ENCODE data around the gene HEXD. TPM values are rescaled to one million over a fixed set of nuclear protein-coding genes. Genes with fewer than 3 reads are reported as not detected.

The HEXD gene
- total RNA-seq, 4 donors from 2014 or later = 29.1 to 66.4 (median 47.3) TPM

DNA sequence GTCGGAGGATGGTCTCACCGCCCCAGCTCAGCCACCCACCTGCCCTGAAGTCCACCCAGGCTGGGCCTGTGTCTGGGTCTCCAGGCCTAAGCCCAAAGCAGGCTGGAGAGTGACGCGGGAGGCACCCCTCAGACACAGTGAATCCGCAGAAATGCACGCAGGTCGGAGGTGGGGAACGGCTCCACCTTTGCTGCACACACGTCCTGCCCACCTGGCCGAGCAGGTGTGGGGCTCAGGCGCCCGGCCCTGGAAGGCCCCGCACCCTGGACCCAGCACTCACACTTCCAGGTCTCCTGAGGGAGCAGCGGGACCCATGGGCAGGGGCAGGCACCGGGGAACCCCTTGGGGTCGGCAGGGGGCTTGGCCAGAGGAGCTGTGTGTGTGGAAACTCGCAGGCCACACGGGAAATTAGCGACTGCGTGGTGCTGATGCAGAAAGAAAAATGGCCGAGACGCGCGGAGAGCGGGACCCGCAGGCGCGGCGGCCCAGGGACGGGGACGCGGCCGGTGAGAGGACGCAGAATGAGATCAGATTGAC lies 21.8 kb downstream of the HEXD start:
- no peak for ATAC-seq (ENCODE audit: low FRiP score)
- no peak for DNase-seq (ENCODE audit: low spot score)
- TF ChIP-seq, protein P1, sequence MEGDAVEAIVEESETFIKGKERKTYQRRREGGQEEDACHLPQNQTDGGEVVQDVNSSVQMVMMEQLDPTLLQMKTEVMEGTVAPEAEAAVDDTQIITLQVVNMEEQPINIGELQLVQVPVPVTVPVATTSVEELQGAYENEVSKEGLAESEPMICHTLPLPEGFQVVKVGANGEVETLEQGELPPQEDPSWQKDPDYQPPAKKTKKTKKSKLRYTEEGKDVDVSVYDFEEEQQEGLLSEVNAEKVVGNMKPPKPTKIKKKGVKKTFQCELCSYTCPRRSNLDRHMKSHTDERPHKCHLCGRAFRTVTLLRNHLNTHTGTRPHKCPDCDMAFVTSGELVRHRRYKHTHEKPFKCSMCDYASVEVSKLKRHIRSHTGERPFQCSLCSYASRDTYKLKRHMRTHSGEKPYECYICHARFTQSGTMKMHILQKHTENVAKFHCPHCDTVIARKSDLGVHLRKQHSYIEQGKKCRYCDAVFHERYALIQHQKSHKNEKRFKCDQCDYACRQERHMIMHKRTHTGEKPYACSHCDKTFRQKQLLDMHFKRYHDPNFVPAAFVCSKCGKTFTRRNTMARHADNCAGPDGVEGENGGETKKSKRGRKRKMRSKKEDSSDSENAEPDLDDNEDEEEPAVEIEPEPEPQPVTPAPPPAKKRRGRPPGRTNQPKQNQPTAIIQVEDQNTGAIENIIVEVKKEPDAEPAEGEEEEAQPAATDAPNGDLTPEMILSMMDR (IDR thresholded peaks at IDR 0.05) = no peak

DNA sequence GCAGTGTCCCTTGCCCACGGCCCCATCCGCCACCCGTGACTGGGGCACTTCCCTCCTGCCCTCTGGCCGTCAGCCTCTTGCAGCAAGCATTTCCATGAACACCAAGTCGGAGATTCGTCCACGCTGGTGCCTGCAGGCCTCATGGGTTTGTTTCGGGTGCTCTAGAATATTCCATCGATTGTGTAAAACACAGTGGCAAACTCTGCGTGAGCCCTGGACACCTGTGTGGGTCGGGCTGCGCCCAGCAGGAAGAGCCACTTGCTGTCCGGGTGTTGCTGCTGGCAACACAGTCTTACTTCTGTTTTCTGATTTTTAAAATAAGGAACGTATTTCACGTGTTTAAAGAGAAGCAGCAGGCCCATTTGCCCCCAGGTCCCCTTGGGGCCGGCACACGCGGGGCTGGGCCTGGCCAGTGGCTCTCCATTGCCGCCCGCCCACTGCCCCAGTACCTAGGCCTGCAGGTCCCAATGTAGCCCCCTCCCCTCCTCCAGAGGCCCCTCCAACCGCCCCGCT lies 22.4 kb downstream of the HEXD start:
- TF ChIP-seq, protein P1 (IDR thresholded peaks at IDR 0.05) = no peak
- DNase-seq (ENCODE audit: low spot score) (no peak), ATAC-seq (ENCODE audit: low FRiP score) (no peak)

DNA sequence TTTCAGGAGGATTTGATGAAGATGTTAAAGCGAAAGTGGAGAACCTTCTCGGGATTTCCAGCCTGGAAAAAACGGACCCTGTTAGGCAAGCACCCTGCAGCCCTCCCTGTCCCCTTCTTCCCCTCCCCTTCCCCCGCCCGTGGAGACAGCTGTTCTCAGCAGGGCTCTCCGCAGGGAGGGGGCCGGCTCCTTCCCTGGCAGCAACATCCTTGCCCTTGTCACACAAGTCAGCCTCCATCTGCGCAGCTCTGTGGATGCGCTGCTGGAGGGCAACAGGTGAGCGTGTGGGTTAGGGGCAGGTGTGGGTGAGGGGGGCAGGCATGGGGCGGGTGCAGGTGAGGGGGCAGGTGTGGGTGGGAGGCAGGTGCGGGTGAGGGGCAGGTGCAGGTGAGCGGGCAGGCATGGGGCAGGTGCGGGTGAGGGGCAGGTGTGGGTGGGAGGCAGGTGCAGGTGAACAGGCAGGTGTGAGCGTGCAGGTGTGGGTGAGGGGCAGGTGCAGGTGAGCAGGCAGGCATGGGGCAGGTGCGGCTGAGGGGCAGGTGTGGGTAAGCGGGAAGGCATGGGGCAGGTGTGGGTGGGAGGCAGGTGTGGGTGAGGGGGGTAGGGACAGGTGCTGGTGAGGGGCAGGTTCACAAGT lies 23.0 kb downstream of the HEXD start:
- TF ChIP-seq, protein P1 (IDR thresholded peaks at IDR 0.05) = no peak
- ATAC-seq (ENCODE audit: low FRiP score) = no peak
- DNase-seq (ENCODE audit: low spot score) = no peak

DNA sequence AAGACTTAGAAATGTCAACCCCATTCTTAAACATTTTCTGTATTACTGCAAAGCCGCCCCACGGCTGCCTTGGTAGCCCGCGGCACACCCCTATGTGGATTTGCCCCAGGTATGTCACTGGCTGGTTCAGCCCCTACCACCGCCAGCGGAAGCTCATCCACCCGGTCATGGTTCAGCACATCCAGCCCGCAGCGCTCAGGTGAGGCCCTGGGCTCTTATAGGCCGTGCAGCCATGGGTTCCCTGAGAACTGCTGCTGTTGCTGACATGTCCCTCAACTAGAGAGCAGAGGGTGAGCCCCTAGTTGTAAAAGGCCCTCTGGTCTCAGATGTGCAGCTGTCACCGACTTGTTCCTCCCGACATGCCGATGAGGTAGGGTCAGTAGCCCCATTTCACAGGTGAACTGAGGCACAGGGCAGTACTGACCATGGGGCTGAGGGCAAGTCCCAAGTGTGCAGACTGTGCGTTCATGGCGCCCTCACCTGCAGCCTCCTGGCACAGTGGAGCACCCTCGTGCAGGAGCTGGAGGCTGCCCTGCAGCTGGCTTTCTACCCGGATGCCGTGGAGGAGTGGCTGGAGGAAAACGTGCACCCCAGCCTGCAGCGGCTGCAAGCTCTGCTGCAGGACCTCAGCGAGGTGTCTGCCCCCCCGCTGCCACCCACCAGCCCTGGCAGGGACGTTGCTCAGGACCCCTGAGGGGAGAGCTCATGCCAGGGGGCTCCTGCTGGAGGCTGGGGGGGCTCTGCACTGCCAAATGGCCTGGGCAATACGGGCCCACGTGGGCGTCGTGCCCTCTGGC lies 23.7 kb downstream of the HEXD start:
- no peak for ATAC-seq (ENCODE audit: low FRiP score)
- TF ChIP-seq, protein P1 (IDR thresholded peaks at IDR 0.05) = no peak
- no peak for DNase-seq (ENCODE audit: low spot score)

DNA sequence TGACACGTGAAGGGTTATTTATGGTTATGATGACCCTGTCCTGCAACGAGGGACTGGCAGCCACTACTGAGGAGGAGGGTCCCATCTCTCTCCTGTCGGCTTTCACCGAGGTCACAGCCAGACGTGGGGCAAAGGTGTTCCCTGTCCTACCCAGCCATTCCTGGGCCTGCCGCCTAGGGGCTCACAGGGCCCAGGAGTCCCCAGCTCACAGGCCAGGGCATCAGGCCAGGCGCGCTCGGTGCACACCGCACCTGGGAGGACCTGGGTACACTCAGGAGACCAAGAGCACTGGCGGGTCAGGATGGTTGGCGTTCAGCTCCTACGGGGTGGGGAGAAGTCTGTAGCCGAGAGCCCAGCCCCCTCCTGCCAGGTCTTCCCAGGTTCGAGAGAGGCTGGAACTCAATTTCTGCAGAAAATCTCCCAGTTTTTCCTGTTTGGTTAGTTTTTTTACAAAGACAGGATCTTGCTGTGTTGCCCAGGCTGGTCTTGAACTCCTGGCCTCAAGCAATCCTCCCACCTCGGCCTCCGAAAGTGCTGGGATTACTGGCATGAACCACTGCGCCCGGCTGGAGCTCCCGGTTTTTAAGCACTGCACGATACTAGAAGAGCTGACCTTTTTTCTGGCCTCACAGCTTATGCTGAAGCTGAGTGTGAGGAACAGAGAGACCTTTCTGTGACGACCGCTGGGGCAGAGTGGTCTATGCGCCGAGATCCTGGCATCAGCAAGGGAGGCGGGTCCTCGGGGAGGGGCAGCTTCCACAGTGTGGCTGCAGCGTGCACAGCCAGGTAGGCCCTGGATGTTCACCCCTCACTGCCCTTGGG lies 24.7 kb downstream of the HEXD start:
- DNase-seq (ENCODE audit: low spot score) = no peak
- ATAC-seq (ENCODE audit: low FRiP score) = no peak
- TF ChIP-seq, protein P1 (IDR thresholded peaks at IDR 0.05) = no peak

DNA sequence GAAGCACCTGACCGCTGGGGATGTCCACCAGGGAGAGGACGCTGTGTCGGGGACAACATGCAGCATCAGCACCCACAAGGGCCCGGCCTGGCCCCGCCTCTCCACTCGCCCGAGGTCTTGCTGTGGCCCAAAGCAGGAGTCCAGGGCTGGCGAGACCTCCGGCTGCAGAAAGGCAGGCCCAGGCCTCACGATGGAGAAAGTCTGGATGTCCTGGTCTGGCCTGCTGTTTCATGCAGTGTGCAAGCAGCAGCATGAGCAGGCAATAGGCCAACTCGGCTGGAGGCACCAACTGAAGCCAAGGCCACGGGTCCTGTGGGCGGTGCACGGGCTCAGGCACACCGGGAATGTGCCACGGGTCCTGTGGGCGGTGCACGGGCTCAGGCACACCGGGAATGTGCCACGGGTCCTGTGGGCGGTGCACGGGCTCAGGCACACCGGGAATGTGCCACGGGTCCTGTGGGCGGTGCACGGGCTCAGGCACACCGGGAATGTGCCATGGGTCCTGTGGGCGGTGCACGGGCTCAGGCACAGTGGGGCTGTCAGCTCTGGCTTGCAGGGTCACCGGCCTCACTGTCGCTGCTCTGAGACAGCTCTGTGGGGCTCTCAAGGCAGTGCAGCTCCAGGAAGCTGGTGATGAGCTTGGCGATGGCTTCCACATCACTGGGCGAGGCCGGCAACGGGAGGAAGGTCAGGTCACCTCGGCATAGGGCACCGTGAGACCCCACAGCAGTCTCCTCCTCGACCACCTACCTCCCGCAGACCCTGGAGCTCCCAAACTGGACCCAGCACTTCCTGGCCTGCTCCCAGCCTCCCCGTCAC lies 25.5 kb downstream of the HEXD start:
- ATAC-seq (ENCODE audit: low FRiP score) = no peak
- TF ChIP-seq, protein P1 (IDR thresholded peaks at IDR 0.05) = no peak
- DNase-seq (ENCODE audit: low spot score) = no peak
